Neural cell (in vitro differentiated cells): ENCODE results near the gene ZNF761.
"Not testable (repeated sequence)": the region's sequence is repeated elsewhere in the genome, so short reads cannot be mapped to it uniquely, and the experiment has no call there.

Experiments
- EP300 ChIP-seq: fragments of 450-650 bp; conservative IDR thresholded peaks from 2 replicates; pipeline ENCODE4 v1.6.1; 2014; ENCODE audit warnings: antibody characterized with exemption, mild to moderate bottlenecking, moderate library complexity; ENCODE audit not compliant: poor library complexity, severe bottlenecking
- EZH2 ChIP-seq: fragments of 200-600, 300-800 bp; shearing (Covaris generic), sonication (generic); IDR thresholded peaks from 2 replicates; pipeline ENCODE4 v1.6.1; 2014; ENCODE audit warnings: antibody characterized with exemption, low read length, borderline replicate concordance, mild to moderate bottlenecking; ENCODE audit not compliant: insufficient read depth, poor library complexity, severe bottlenecking
- MXI1 ChIP-seq: fragments of 450-650 bp; conservative IDR thresholded peaks from 2 replicates; pipeline ENCODE4 v1.6.1; 2014; ENCODE audit warnings: antibody characterized with exemption, mild to moderate bottlenecking; ENCODE audit not compliant: poor library complexity, severe bottlenecking
- TF ChIP-seq, protein P1 (sequence below): fragments of 450-650 bp; IDR thresholded peaks from 2 replicates; pipeline ENCODE4 v1.5.1; 2014; ENCODE audit warnings: antibody characterized with exemption, mild to moderate bottlenecking, moderate library complexity; ENCODE audit not compliant: poor library complexity, severe bottlenecking

DNA sequence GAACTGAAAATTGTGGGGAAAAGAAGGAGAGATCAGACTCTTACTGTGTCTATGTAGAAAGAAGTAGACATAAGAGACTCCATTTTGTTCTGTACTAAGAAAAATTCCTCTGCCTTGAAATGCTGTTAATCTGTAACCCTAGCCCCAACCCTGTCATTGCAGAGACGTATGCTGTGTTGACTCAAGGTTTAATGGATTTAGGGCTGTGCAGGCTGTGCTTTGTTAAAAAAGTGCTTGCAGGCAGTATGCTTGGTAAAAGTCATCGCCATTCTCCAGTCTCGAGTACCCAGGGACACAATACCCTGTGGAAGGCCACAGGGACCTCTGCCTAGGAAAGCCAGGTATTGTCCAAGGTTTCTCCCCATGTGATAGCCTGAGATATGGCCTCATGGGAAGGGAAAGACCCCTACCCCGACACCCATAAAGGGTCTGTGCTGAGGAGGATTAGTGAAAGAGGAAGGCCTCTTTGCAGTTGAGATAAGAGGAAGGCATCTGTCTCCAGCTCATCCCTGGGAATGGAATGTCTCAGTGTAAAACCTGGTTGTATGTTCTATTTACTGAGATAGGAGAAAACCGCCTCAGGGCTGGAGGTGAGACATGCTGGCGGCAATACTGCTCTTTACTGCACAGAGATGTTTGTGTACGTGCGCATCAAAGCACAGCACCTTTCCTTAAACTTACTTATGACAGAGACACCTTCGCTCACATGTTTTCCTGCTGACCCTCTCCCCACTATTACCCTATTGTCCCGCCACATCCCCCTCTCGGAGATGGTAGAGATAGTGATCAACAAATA is 11.1 kb upstream of the ZNF761 start:
- TF ChIP-seq, protein P1, sequence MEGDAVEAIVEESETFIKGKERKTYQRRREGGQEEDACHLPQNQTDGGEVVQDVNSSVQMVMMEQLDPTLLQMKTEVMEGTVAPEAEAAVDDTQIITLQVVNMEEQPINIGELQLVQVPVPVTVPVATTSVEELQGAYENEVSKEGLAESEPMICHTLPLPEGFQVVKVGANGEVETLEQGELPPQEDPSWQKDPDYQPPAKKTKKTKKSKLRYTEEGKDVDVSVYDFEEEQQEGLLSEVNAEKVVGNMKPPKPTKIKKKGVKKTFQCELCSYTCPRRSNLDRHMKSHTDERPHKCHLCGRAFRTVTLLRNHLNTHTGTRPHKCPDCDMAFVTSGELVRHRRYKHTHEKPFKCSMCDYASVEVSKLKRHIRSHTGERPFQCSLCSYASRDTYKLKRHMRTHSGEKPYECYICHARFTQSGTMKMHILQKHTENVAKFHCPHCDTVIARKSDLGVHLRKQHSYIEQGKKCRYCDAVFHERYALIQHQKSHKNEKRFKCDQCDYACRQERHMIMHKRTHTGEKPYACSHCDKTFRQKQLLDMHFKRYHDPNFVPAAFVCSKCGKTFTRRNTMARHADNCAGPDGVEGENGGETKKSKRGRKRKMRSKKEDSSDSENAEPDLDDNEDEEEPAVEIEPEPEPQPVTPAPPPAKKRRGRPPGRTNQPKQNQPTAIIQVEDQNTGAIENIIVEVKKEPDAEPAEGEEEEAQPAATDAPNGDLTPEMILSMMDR = not testable (repeated sequence)
- not testable (repeated sequence) for TF ChIP-seq EP300, MXI1, EZH2
